Mesenchymal stem cell (in vitro differentiated cells and primary cell): ENCODE data around the gene ARL8A.
"Not testable (repeated sequence)": the region's sequence is repeated elsewhere in the genome, so short reads cannot be mapped to it uniquely, and the experiment has no call there.

Experiments
- DNase-seq: peaks from one replicate; pipeline ENCODE4 v3.0.0-alpha.2; 2013
- H2AFZ ChIP-seq: one replicate; pipeline ENCODE4 v1.6.1; 2013; ENCODE audit warnings: low read depth, mild to moderate bottlenecking, control low read depth, inconsistent platforms, low read length, moderate library complexity
- H2AK5ac ChIP-seq: 2 replicates; pipeline ENCODE4 v1.6.1; 2013; ENCODE audit warnings: low read length, moderate library complexity, mild to moderate bottlenecking, inconsistent platforms; ENCODE audit not compliant: severe bottlenecking
- H2BK120ac ChIP-seq: one replicate; pipeline ENCODE4 v1.6.1; 2013; ENCODE audit warnings: low read depth, mild to moderate bottlenecking, inconsistent platforms, low read length, moderate library complexity
- H2BK12ac ChIP-seq, 2 experiments: one replicate each; pipeline ENCODE4 v1.6.1; 2013; ENCODE audit warnings: inconsistent platforms in 2 of 2, low read length in 2 of 2, mild to moderate bottlenecking in 2 of 2, moderate library complexity in 2 of 2, control low read depth in 1 of 2
- H2BK15ac ChIP-seq: one replicate; pipeline ENCODE4 v1.6.1; 2013; ENCODE audit warnings: mild to moderate bottlenecking, low read depth, inconsistent platforms; ENCODE audit not compliant: poor library complexity, severe bottlenecking
- H2BK5ac ChIP-seq: 2 replicates; pipeline ENCODE4 v1.6.1; 2013; ENCODE audit warnings: low read depth, mild to moderate bottlenecking, low read length, control low read depth, inconsistent platforms; ENCODE audit not compliant: poor library complexity, severe bottlenecking
- H3K14ac ChIP-seq, 2 experiments: one replicate each; pipeline ENCODE4 v1.6.1; 2013; ENCODE audit warnings: inconsistent platforms in 2 of 2, low read length in 2 of 2, control low read depth in 1 of 2, mild to moderate bottlenecking in 1 of 2, moderate library complexity in 1 of 2
- H3K18ac ChIP-seq, 2 experiments: one replicate each; pipeline ENCODE4 v1.6.1; 2013; ENCODE audit warnings: inconsistent platforms in 2 of 2, low read length in 2 of 2, control low read depth in 1 of 2, low read depth in 1 of 2, mild to moderate bottlenecking in 1 of 2
- H3K23ac ChIP-seq, 2 experiments: one replicate each; pipeline ENCODE4 v1.6.1; 2013; ENCODE audit warnings: inconsistent platforms in 2 of 2, low read length in 2 of 2, mild to moderate bottlenecking in 2 of 2, moderate library complexity in 2 of 2, control low read depth in 1 of 2
- H3K27ac ChIP-seq: 2 replicates; pipeline ENCODE4 v1.5.1; 2013; ENCODE audit warnings: mild to moderate bottlenecking, moderate library complexity, low read length, control low read depth, inconsistent platforms; ENCODE audit not compliant: poor library complexity, severe bottlenecking
- H3K27me3 ChIP-seq, 2 experiments: 2 replicates each; pipeline versions ENCODE4 v1.6.1 to v1.7.0; 2013; ENCODE audit warnings: low read length in 2 of 2, mild to moderate bottlenecking in 2 of 2, moderate library complexity in 2 of 2, control low read depth in 1 of 2, inconsistent platforms in 1 of 2; ENCODE audit not compliant: control insufficient read depth in 1 of 2, insufficient read depth in 1 of 2
- H3K36me3 ChIP-seq, 2 experiments: 2 replicates each; pipeline versions ENCODE4 v1.6.1 to v1.7.0; 2013; ENCODE audit warnings: low read length in 2 of 2, control low read depth in 1 of 2, inconsistent platforms in 1 of 2, low read depth in 1 of 2, mild to moderate bottlenecking in 1 of 2; ENCODE audit not compliant: insufficient read depth in 2 of 2, control insufficient read depth in 1 of 2
- H3K4ac ChIP-seq, 2 experiments: one replicate each; pipeline ENCODE4 v1.6.1; 2013; ENCODE audit warnings: inconsistent platforms in 2 of 2, low read length in 2 of 2, mild to moderate bottlenecking in 2 of 2, moderate library complexity in 2 of 2, control low read depth in 1 of 2, low read depth in 1 of 2
- H3K4me1 ChIP-seq: 2 replicates; pipeline ENCODE4 v1.6.1; 2013; ENCODE audit warnings: low read depth, low read length, control low read depth; ENCODE audit not compliant: control insufficient read depth, insufficient read depth
- H3K4me2 ChIP-seq: 2 replicates; pipeline ENCODE4 v1.6.1; 2013; ENCODE audit warnings: low read length, mild to moderate bottlenecking, inconsistent platforms; ENCODE audit not compliant: poor library complexity, severe bottlenecking
- H3K4me3 ChIP-seq, 2 experiments: 2 replicates each; pipeline versions ENCODE4 v1.5.1 to v1.7.0; 2013; ENCODE audit warnings: low read length in 2 of 2, mild to moderate bottlenecking in 2 of 2, control low read depth in 1 of 2, low read depth in 1 of 2; ENCODE audit not compliant: insufficient read depth in 1 of 2
- H3K79me1 ChIP-seq: replicated peaks from 2 replicates; pipeline ENCODE4 v1.6.1; 2013; ENCODE audit warnings: mild to moderate bottlenecking, control low read depth, low read length, inconsistent platforms; ENCODE audit not compliant: poor library complexity, severe bottlenecking
- H3K9ac ChIP-seq: 2 replicates; pipeline ENCODE4 v1.7.0; 2013; ENCODE audit warnings: mild to moderate bottlenecking, low read length, moderate library complexity
- H3K9me3 ChIP-seq: 2 replicates; pipeline ENCODE4 v1.7.0; 2013; ENCODE audit warnings: mild to moderate bottlenecking, low read length; ENCODE audit not compliant: control insufficient read depth
- H4K8ac ChIP-seq: one replicate; pipeline ENCODE4 v1.6.1; 2013; ENCODE audit warnings: inconsistent platforms, mild to moderate bottlenecking, low read length, moderate library complexity
- H4K91ac ChIP-seq: one replicate; pipeline ENCODE4 v1.6.1; 2013; ENCODE audit warnings: mild to moderate bottlenecking, low read length, inconsistent platforms
- WGBS: methylation state at CpG from one replicate; pipeline ENCODE4 v1.1.7; 2013; ENCODE audit warnings: mixed read lengths; 5-methylcytosine and 5-hydroxymethylcytosine counted together

ARL8A gene

GRCh38 chr1:202143011-202143767, 1.3 kb downstream of the ARL8A start:
- Histone ChIP-seq H3K4ac (peak overlapping the region in 1 of 2 experiments; percentile 99), H3K79me1 (peaks cover 12% of the 10 kb centered on the region), H4K91ac (no peak overlapping the region), H3K14ac (peak overlapping the region in 1 of 2 experiments; percentile 78), H2AFZ (no peak overlapping the region), H2BK5ac (no peak overlapping the region), H3K27me3 (no peaks in the 10 kb centered on the region), H2BK12ac (no peak overlapping the region), H3K18ac (peak overlapping the region; percentile 59 to 96), H3K9me3 (no peaks in the 10 kb centered on the region), H4K8ac (no peak overlapping the region), H2BK15ac (no peak overlapping the region), H3K4me1 (peaks cover 16% of the 10 kb centered on the region), H3K27ac (peak overlapping the region; percentile 31), H3K9ac (peak overlapping the region; percentile 88), H2BK120ac (no peak overlapping the region), H3K36me3 (peaks cover 7 to 9% of the 10 kb centered on the region in 2 experiments), H3K4me2 (peak overlapping the region; percentile 69), H3K4me3 (peak overlapping the region; percentile 93 to 97), H3K23ac (peak overlapping the region in 1 of 2 experiments; percentile 77), H2AK5ac (no peak overlapping the region)
- 50% methylated on average over 15 of the region's 17 CpGs for WGBS
- peak; percentile 25 for DNase-seq

GRCh38 chr1:202141468-202141867, 3.1 kb downstream of the ARL8A start:
- H3K18ac ChIP-seq, H3K27ac ChIP-seq, H2AK5ac ChIP-seq, H3K27me3 ChIP-seq, H2BK120ac ChIP-seq, H4K91ac ChIP-seq, H2AFZ ChIP-seq, H3K9me3 ChIP-seq, H3K4me2 ChIP-seq, H3K23ac ChIP-seq, H4K8ac ChIP-seq, H2BK12ac ChIP-seq, H2BK15ac ChIP-seq, H3K4me3 ChIP-seq, H3K9ac ChIP-seq, H3K14ac ChIP-seq, DNase-seq, H2BK5ac ChIP-seq, H3K4ac ChIP-seq: not testable (repeated sequence)
- Histone ChIP-seq H3K36me3 (peaks cover 18 to 19% of the 10 kb centered on the region in 2 experiments), H3K79me1 (peaks cover 13% of the 10 kb centered on the region), H3K4me1 (peaks cover 16% of the 10 kb centered on the region)
- no CpG with 5 or more reads among the region's 3 CpGs for WGBS

- no peak for DNase-seq
- H3K27me3 ChIP-seq: no peaks in the 10 kb centered on the region
Measured at GRCh38 chr1:202140833-202141232, 3.7 kb downstream of the ARL8A start.

DNA sequence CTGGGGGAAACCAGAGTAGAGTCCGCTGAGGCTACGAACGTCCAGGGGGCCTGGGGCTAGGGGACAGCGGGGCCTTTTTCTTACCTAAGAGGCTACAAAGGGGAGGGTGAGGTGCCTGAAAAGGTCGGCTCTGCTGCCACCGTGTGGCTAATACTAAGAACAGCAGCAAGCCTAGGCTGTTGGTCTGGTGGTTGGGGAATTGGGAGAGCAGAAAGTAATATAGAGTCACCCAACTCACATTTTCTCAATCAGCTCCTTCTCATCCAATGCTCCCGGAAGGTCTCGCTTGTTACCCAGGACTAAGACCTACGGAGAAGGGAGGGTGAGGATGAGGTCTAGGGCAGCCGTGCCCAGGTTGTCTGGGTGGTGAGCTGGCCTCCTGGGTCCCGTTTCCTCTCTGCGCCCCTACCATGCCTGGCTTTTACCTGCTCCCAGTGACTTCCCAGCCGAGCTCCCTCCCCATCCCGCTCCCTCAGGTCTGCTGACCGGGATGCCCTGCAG, 9.3 kb downstream of the ARL8A start:
- Histone ChIP-seq H3K9ac (no peak overlapping the region), H3K36me3 (peaks cover 56 to 63% of the 10 kb centered on the region in 2 experiments), H4K91ac (no peak overlapping the region), H3K4ac (no peak overlapping the region), H3K18ac (no peak overlapping the region), H3K4me2 (no peak overlapping the region), H3K23ac (no peak overlapping the region), H3K4me1 (peaks cover 7% of the 10 kb centered on the region), H3K4me3 (no peak overlapping the region), H2BK12ac (no peak overlapping the region), H3K9me3 (no peaks in the 10 kb centered on the region), H3K27me3 (no peaks in the 10 kb centered on the region), H2BK120ac (no peak overlapping the region), H2BK5ac (no peak overlapping the region), H2AFZ (no peak overlapping the region), H2AK5ac (no peak overlapping the region), H3K79me1 (peaks cover 21% of the 10 kb centered on the region), H4K8ac (no peak overlapping the region), H3K14ac (no peak overlapping the region), H3K27ac (no peak overlapping the region), H2BK15ac (no peak overlapping the region)
- 54% methylated on average over 12 of the region's 15 CpGs for WGBS
- peak; percentile 68 for DNase-seq

More at GRCh38 chr1:202140833-202141232, 3.7 kb downstream of the ARL8A start:
- H2BK12ac ChIP-seq: no peak overlapping the region
- no peak overlapping the region for H3K27ac ChIP-seq
- no peak overlapping the region for H3K23ac ChIP-seq
- no peaks in the 10 kb centered on the region for H3K9me3 ChIP-seq
- H4K8ac ChIP-seq: no peak overlapping the region
- H2AFZ ChIP-seq: no peak overlapping the region
- over 99% methylated on average over 4 of the region's 4 CpGs for WGBS
- no peak overlapping the region for H2BK15ac ChIP-seq
- H3K4me2 ChIP-seq: no peak overlapping the region
- H3K4me3 ChIP-seq: no peak overlapping the region
- no peak overlapping the region for H2AK5ac ChIP-seq
- no peak overlapping the region for H2BK120ac ChIP-seq
- H3K79me1 ChIP-seq: peaks cover 13% of the 10 kb centered on the region
- no peak overlapping the region for H4K91ac ChIP-seq
- no peak overlapping the region for H3K18ac ChIP-seq
- H3K9ac ChIP-seq: no peak overlapping the region
- no peak overlapping the region for H3K4ac ChIP-seq
- H3K4me1 ChIP-seq: peaks cover 16% of the 10 kb centered on the region
- no peak overlapping the region for H2BK5ac ChIP-seq
- H3K36me3 ChIP-seq: peaks cover 20 to 23% of the 10 kb centered on the region in 2 experiments
- H3K14ac ChIP-seq: no peak overlapping the region
